ENCODE measurements around the gene THSD4.

GRCh38 chr15:71826196-71826595 lies 710.9 kb downstream of the THSD4 start:
- no peak for TF ChIP-seq NR3C1 (IDR thresholded peaks at IDR 0.05)
- TF ChIP-seq SMC3 (IDR thresholded peaks at IDR 0.05): no peak
- no peak for TF ChIP-seq CTCF (IDR thresholded peaks at IDR 0.05)
- no peak for TF ChIP-seq EP300 (IDR thresholded peaks at IDR 0.05)
- no peak for TF ChIP-seq CBX2 (IDR thresholded peaks at IDR 0.05; ENCODE audit: borderline replicate concordance, low read depth)
- TF ChIP-seq MAZ (IDR thresholded peaks at IDR 0.05; ENCODE audit: borderline replicate concordance, low read depth, low read length): no peak
- TF ChIP-seq CEBPB (IDR thresholded peaks at IDR 0.05): no peak
- TF ChIP-seq KDM1A (IDR thresholded peaks at IDR 0.05; ENCODE audit: low read depth): no peak
- TF ChIP-seq CHD4 (IDR thresholded peaks at IDR 0.05; ENCODE audit: borderline replicate concordance): no peak
- TF ChIP-seq POLR2A (IDR thresholded peaks at IDR 0.05; ENCODE audit: low read length): no peak

All from A549 (cell line).